SIG-M5 (cell line): Measurements from ENCODE around the gene RPL12.

ENCODE experiments used
- DNase-seq: peaks from one replicate; lab custom pipeline; 2025; lab: John Stamatoyannopoulos, UW

RPL12 gene

DNA sequence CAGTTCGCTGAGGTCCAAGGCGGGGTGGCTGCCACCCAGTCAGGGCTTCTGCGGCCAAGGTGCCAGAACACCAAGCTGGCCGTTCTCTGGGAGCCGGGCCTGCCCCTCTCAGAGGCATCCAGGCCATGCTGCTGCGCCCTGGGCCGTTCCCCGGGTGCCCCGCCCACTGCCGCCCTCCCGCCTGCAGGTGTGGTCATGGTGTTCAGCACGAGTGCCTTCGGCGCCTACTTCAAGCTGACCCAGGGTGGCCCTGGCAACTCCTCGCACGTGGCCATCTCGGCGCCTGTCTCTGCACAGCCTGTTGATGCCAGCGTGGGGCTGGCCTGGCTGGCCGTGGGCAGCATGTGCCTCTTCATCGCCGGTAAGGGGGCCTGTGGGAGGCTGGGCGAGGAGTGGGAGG is 46.6 kb downstream of the RPL12 start:
- no peak for DNase-seq

DNA sequence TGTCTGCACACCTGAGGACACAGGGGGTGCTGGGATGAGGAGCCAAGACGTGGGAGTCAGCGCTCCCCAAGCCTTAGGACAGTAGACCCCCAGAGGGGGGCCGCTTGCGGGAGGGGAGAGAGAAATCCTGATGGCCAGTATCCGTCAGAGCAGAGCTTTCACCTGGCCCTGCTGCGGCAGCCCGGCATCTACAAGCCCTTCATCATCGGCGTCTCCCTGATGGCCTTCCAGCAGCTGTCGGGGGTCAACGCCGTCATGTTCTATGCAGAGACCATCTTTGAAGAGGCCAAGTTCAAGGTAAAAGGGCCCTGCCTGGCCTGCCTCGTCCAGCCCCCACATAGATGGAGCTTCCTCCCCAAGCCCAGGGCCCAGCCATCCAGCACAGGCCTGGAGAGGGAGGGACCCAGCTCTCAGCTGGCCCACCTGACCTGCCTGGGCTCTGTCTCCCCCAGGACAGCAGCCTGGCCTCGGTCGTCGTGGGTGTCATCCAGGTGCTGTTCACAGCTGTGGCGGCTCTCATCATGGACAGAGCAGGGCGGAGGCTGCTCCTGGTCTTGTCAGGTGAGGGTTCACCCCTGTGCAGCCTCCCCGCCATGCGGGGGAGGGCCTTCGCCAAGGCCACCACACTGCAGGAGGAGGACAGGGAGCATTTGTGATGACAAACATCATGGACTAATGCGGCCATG is 47.6 kb downstream of the RPL12 start:
- DNase-seq, result no peak

DNA sequence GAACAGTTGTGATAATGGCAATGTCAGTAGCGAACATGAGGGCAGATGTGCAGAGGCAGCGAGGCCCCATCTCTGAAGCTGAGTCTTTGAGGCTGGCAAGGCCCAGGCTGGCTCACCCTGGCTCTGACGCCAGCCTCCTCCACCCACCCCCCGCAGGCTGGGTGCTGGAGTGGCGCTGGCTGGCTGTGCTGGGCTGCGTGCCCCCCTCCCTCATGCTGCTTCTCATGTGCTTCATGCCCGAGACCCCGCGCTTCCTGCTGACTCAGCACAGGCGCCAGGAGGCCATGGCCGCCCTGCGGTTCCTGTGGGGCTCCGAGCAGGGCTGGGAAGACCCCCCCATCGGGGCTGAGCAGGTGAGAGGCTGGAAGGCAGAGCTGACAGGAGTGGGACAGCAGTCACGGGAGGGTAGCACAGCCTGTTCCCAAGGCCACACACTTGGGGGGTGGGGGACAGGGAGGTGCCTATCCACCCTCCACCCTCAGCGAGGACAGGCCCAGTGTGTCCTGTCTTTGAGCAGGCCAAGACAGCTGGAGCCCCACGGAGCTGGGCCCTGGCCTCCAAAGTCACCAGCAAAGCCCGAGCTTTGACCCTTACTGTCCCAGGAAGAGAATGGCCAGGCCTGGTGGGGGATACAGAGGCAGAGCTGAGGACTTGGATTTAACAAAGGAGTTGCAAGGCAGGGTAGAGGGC is 48.7 kb downstream of the RPL12 start:
- DNase-seq, result no peak

DNA sequence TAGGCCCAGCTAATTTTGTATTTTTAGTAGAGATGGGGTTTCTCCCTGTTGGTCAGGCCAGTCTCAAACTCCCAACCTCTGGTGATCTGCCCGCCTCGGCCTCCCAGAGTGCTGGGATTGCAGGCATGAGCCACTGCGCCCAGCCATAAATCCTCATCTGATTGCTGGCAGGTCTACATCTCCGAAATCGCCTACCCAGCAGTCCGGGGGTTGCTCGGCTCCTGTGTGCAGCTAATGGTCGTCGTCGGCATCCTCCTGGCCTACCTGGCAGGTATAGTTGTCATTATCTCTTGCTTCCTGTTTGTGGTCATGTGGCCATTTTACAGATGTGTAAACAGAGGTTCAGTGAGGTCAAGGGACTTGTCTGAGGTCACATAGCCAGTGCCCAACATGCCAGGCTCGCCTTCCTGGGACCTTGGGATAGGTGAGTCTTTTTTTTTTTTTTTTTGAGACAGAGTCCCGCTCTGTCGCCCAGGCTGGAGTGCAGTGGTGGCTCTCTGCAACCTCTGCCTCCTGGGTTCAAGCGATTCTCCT is 51.4 kb downstream of the RPL12 start:
- no peak for DNase-seq

DNA sequence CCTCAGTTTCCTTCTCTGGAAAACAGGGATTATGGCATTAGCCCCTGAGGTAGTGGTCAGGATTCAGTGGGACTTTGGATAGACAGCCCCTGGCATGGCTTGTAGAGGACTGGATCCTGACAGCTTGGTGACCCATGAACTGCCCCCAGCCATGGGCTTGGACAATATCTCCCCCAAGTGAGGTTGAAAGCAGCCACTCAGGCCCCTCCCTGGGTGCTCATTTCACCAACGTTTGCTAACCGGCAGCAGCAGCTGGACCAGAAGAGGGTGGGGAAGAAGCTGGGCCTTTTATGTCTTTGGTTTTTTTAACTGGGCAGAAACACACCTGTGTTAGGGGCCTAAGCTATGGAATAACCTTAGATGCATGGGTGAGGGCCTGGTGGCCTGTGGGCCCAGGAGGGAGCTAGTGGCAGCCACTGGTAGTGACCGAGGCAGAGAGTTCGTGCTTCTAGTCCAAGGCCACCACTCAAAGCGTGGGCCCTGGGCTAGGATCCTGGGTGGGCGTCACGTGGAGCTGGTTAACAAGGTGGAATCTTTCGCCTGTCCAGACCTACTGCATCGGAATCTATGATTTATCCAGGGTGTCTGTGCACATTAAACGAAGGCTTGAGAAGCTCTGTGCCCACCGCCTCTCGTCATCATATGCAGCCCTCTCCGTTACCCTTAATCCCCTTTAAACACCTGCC is 52.3 kb downstream of the RPL12 start:
- no peak for DNase-seq

DNA sequence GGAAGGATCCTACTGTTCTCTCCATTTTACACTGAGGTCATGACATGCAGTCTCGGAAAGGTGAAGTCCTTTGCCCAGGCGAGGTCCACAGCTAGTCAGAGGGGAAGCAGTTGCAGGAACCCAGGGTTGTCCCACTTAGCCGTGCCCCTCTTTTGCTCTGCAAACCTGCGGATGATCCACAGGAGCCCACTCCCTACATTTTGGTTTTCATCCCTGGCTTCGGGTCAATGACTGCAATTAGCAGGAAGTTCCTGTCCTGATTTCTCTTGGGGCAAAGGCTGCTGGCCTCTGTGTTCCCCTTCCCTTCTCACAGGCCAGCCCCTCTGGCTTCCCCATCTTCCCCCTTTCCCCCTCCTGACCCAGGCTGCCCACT is 52.9 kb downstream of the RPL12 start:
- no peak for DNase-seq
